DMS153 (cell line): Measurements from ENCODE around the gene KRTAP10-5.
"Not testable (repeated sequence)": the region's sequence is repeated elsewhere in the genome, so short reads cannot be mapped to it uniquely, and the experiment has no call there.

Experiments used
- DNase-seq: peaks from one replicate; lab custom pipeline; 2025; lab: John Stamatoyannopoulos, UW

KRTAP10-5 gene, protein sequence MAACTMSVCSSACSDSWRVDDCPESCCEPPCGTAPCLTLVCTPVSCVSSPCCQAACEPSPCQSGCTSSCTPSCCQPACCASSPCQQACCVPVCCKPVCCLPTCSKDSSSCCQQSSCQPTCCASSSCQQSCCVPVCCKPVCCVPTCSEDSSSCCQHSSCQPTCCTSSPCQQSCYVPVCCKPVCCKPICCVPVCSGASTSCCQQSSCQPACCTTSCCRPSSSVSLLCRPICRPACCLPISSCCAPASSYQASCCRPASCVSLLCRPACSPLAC

DNA sequence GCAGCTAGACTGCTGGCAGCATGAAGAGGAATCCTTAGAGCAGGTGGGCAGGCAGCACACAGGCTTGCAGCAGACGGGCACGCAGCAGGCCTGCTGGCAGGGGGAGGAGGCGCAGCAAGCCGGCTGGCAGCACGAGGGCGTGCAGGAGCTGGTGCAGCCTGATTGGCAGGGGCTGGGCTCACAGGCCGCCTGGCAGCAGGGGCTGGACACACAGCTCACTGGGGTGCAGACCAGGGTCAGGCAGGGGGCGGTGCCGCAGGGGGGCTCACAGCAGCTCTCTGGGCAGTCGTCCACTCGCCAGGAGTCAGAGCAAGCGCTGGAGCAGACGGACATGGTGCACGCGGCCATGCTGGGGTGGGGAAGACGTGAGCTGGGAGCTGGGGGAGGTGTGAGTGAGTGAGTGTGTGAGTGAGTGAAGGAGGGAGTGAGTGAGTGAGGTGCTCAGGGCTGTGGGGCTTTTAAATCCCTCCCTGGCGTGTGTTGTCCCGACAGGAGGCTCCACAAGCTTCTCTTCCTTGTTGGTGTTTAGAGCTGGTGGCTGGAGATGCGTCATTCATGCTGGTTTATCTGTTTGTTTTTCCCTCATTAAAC, at the start of gene KRTAP10-5:
TSS of gene KRTAP10-5 (minus strand) at position 374 of the 591 bp plus-strand sequence. CDS start at position 348, 26 bp downstream.
- not testable (repeated sequence) for DNase-seq

DNA sequence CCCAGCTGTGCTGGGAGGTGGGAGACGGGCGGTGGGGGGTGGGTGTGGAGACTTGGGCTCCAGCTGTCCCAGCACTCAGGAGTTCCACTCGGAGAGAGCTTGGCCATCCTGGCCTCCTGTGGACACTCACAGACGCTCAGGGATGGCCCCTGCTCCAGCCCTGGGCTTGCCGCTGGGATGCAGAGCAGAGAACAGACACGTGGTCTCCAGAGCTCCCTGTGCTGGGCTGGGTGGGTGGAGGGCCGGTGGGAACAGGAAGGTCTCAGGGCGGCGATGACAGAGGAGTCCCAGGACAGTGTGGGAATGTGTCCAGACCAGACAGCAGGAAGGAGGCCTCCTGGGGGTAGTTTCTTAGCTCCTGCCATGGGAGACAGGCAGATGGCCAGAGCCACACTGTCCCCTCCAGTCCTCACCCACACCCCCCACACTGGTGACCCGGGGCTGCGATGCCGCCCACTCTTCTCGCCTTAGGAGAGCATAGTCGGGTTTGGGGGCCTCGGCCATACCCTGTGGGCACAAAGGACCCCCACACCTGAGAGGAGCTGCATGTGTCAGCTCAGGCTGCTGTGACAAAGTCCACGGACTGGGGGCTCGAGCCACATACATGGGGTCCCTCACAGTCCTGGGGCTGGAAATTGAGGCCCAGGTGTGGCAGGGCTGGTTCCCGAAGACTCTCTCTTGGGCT, 48.4 kb upstream of the KRTAP10-5 start:
- no peak for DNase-seq

DNA sequence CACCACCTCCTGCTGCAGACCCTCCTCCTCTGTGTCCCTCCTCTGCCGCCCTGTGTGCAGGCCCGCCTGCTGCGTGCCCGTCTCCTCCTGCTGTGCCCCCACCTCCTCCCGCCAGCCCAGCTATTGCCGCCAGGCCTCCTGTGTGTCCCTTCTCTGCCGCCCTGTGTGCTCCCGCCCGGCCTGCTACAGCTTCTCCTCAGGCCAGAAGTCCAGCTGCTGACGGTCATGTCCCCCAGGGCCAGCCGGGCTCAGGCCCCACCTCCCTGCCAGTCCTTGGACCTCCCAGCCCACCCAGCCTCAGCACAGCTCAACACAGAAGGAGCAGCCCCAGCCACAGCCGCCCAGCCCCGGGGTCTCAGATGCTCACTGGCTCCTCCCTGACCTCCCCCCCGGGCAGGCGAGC, 47.4 kb upstream of the KRTAP10-5 start:
- not testable (repeated sequence) for DNase-seq

DNA sequence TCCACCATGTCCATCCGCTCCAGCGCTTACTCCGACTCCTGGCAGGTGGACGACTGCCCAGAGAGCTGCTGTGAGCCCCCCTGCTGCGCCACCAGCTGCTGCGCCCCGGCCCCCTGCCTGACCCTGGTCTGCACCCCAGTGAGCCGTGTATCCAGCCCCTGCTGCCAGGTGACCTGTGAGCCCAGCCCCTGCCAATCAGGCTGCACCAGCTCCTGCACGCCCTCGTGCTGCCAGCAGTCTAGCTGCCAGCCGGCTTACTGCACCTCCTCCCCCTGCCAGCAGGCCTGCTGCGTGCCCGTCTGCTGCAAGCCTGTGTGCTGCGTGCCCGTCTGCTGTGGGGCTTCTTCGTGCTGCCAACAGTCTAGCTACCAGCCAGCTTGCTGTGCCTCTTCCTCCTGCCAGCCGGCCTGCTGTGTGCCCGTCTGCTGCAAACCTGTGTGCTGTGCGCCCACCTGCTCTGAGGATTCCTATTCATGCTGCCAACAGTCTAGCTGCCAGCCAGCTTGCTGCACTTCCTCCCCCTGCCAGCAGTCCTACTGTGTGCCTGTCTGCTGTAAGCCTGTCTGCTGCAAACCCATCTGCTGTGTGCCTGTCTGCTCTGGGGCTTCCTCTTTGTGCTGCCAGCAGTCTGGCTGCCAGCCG, 46.9 kb upstream of the KRTAP10-5 start:
- not testable (repeated sequence) for DNase-seq

DNA sequence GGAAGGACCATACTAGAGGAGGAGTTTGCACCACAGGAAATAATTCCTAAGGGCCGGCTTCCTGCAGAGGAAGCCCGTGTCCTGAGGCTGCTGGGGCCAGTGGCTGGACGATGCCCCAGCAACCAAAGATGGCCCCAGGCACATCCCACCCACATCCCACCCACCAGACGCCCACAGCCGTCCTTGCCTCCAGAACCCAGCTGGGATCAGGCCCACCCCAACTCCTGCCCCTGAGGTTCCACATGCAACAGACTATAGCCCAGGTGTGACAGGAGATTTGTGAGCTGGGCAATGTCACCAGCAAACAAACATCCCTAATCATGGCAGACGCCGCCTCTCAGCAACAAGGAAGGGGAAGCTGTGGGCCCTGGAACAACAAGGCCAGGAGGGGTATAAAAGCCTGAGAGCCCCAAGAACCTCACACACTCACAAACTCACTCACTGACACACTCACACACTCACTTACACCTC, 46.3 kb upstream of the KRTAP10-5 start, which contains the start of gene KRTAP10-9:
TSS of gene KRTAP10-9 (plus strand) at position 421 of the 471 bp plus-strand sequence. CDS start 79 bp downstream, outside the sequence.
- DNase-seq = no peak

DNA sequence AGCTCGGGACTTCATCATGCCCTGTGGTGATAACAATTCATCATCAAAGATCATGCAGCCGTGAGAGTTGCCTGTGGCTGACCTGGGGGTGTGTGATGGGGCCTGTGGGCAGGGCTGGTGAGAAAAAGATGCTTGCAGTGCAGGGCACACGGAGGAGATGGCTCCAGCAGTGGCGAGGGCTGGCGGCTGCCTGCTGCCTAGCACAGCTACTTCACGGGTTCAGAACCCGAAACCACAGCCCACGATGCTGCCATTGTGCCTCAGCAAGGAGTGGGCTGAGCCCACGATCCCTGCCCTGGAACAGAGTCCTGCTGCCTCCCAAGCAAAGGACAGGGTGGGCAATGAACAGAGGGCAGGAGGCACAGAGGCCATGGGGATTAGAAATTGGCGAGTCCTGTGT, 45.9 kb upstream of the KRTAP10-5 start:
- DNase-seq = no peak

DNA sequence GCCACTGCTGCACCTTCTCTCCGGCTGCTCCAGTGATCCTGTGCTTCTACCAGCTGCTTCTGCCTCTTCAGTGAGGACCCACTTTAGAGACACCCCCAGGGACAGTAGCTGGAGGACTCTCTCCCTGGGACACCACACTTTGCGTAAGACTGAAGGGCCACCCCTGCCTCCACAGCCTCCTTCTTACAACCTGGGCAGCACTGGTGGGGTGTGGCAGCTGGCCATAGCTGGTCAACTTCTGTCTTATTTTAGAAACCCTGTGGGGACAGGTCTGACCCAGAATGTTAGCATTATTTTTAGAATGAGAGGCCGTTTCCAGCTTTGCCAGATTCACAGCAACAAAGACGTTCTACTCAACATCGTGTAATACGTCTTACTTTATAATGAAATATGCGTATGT, 45.4 kb upstream of the KRTAP10-5 start:
- DNase-seq = no peak

DNA sequence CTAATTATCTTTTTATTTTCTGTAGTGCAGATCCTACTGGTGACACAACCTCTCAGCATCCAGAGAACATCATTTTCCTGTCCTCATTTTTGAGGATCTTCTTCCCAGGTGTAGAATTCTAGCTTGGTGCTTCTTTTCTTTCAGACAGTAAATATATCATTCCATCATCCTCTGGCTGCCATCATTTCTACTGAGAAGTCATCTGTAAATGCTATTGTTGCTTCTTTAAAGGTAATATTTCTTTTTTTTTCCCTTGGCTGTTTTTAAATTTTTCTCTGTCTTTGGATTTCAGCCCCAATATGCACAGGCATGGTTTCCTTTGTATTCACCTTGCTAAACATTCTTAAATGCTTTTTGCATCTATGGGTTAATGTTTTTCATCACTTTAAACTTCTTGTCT, 43.2 kb upstream of the KRTAP10-5 start:
- no peak for DNase-seq

DNA sequence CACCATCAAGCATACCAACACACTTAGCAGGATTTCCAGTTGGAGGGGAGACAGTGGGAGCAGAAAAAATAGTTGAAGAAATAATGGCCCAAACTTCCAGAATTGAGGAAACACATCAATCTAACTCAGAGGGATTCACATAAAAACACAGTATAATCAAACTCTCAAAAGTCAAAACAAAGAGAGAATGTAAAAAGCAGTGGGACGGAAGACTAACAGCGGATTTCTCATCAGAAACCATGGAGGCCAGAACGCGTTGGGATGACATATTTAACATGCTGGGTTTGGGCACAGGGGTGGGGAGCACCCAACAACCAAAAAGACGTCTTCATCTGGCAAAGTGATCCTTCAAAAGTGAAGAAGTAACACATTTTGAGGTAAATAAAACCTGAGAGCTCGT, 39.5 kb upstream of the KRTAP10-5 start:
- no peak for DNase-seq

DNA sequence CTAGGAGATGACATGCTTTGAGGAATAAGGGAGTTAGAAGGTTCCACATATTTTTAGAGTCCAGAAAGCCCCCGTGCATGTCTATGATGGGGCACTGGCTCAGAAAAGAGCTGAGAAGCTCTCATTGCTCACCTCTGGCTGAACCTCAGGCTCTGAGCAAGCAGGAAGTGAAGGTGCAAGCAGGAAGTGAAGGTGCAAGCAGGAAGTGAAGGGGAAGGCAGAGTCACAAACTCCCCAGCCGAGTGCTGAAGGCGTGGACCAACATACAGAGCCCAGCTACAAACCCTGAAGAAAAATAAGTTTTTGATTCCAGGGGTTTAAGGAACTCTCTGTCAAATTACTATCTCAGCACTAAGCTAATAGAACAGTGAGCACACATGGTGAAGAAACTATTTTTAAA, 38.5 kb upstream of the KRTAP10-5 start:
- DNase-seq = no peak

DNA sequence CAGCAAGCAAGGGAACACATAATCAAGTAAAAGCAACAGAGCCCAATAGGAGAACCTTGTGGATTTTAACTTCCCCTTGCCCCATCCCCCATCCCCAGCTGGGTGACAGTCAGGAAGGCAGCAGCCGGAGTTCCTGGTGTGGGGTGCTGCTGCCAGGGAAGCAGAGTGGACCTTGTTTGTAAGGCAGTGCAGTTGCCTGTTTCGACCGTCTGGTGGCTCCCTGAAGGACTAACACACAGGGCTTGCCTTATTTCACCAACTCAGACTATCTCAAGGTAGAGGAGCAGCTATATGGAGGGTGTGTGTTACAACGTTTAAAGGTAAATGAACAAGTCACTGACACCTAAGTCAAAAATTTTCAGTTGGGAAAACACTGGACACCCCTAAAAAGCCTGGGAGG, 38.1 kb upstream of the KRTAP10-5 start:
- no peak for DNase-seq

DNA sequence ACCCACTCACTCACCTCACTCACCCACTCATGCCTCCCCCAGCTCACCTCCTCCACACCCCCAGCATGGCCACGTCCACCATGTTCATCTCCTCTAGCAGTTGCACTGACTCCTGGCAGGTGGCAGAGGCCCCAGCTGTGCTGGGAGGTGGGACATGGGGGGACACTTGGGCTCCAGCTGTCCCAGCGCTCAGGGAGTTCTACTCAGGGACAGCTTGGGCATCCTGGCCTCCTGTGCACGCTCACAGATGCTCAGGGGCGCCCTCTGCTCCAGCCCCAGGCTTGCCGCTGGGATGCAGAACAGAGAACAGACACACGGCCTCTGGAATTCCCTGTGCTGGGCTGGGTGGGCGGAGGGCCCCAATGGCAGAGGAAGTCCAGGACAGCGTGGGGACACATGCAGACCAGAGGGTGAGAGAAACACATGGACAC, 36.7 kb upstream of the KRTAP10-5 start:
- DNase-seq = no peak

DNA sequence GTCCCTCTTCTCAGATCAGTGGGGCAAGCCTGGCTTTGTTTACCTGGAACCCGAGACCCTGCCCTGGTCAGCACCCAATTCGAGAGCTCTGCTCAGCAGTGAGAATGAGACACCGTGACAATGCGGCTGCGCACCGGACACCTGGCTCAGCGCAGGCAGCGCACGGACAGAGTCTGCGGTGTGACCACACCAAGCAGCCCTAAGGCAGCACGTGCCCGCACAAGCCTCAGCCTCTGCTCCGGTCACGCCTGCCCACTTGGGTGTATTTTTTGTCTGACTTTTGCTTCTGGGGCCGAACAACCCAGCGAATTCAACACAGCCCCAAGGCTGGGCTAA, 36.2 kb upstream of the KRTAP10-5 start:
- no peak for DNase-seq

DNA sequence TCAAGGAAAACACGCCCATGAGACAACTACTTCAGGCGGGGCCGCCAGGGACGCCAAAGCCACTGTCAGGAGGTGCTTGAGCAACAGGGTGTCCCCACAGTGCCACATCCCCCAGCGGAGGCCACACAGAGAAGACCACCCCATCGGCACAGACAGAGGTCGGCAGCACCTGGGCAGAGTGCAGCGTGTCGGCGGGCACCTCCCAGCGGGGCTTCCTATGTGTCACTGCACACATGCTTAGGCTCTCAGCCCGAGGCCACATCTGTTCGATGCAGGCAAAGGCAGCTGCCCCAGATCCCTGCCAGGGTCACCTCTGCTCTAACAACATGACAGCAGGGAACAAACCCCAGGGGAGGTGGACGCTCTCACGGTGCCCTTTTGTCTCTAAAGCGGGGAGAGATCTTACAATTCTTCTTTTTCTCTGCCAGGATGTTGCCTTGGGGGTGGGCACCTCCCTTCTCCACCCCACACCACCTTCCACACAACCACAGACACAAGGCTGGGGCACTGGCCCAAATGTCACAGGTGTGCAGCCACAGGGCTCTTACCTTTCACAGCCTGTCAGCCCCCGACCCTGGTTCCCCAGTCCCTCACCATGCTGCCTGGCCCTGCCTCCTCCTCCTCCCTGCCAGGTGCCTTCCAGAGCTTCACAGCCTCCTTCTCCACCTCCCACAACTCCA, 35.6 kb upstream of the KRTAP10-5 start:
- no peak for DNase-seq

DNA sequence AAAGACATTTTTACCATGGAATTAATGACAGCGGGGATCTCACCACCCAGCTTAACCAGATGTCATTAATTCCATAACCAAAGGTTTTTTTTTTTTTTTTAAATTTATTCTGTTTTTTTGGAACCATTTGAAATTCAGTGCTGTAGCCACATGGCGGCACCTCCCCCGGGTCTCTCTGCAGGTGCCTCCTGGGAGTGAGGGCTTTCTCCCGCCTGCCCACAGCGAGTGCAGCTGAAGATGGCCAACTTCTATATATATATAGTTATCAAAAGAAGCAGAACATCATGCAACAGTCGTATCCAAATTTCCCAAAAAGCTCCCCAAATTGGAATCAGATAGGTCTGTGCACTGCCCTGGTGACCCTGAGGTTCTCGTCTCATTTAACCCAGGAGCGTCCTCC, 35.1 kb upstream of the KRTAP10-5 start:
- no peak for DNase-seq

DNA sequence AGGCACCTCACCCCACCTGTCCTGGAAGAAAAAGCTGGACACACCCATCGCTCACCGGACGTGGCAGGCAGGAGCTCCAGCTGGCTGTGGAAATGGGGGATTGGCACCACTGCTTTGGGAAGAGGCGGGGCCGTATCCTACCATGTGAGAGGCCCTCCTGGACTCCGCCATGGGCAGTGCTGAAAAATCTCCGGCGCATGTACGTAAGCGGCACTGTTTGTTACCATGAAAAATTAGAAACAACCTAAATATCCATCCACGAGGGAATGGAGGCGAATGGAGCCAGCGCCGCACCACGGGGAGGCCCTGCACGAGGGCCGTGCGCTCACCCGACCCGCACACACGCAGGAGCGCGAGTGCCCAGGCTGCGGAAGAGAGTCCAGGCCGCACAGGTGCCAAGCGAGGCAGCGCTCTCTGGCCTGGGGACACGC, 34.6 kb upstream of the KRTAP10-5 start:
- DNase-seq = no peak

DNA sequence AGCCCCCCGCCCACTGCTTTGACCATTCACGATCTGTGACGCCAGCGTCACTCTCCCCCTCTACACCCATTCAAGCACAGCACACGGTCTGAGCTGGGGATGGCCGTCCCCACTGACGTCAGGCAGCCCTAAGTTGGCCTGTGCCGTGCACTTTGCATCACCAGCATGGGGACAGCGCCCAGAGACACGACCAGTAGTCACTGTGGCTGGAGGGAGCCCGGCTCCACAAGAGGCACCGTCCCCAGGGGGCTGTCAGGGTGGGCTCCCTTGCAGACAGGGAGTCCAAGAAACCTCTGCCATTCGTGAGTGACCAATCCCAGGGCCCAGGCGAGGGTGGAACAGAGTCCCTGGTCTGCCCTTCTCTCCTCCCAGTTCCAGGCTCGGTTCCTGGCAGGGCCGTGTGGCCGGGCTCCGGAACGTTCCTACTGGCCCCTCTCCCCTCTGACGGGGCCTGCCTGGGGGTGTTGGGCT, 33.8 kb upstream of the KRTAP10-5 start:
- no peak for DNase-seq

DNA sequence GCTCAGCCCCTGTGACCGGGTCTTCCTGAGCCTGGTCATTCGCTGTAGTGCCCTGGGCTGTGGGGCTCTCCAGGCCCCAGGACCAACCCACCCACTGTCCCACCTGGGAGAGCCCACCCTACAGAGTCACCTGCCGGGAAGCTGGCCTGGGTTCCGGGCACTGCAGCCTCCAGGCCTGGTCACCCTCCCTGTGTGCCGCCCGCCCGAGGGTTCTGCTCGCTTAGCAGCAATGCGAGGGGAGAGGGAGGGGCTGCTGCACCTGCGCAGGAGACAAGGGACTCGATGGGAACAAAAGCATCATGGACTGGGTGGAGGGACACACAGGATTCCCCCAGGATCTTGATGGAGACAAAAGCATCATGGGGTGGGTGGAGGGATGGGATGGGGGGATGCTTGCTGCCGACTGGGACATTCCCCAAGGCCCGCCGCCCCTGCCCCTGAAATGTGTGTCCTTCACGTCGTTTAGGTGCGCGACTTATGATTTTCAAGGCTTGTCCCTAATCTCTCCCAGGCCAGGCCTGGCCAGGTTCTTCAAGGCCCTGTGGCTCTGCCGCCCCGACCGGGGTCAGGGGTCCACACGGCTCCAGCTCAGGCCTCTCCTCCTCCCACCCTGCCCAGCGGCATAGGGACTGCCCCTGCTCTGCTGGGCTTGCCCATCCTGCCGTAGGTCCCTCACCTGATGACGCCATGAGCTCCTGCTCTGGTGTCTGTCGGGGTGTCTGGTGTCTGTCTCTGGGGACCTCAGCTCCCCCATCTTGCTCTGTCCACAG, 33.2 kb upstream of the KRTAP10-5 start:
- no peak for DNase-seq

DNA sequence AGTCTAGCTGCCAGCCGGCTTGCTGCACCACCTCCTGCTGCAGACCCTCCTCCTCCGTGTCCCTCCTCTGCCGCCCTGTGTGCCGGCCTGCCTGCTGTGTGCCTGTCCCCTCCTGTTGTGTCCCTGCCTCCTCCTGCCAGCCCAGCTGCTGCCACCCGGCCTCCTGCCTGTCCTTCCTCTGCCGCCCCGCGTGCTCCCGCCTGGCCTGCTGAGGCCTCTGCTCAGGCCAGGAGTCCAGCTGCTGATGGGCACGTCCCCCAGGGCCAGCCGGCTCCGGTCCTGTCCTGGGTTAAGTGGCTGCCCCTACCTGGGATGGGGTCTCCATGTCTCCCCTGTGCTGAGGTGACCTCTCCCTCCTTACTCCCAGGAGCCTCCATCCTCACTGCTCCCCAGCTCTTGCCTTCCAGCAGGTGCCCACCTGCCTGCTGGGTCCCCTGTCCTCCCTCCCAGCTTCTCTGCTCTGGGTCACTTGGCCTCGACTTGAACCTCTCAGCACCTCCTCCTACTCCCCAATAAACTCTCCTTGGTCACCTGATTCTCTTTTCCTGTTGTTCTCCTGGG, 32.3 kb upstream of the KRTAP10-5 start:
- no peak for DNase-seq

DNA sequence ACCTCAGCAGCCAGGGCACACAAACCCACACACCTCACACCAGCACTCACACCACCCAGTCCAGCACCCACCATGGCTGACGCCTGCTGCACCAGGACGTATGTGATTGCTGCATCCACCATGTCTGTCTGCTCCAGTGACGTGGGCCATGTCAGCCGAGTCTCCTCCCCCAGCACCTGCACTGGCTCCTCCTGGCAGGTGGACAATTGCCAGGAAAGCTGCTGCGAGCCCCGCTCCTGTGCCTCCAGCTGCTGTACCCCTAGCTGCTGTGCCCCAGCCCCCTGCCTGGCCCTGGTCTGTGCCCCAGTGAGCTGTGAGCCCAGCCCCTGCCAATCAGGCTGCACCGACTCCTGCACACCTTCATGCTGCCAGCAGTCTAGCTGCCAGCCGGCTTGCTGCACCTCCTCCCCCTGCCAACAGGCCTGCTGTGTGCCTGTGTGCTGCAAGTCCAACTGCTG, 31.7 kb upstream of the KRTAP10-5 start, which contains the start of gene KRTAP10-8:
TSS of gene KRTAP10-8 (plus strand) at position 51 of the 458 bp plus-strand sequence. CDS start at position 73, 22 bp downstream.
- DNase-seq = no peak
